Measurements from ENCODE around the gene CR2. TPM values are rescaled to one million over a fixed set of nuclear protein-coding genes. Genes with fewer than 3 reads are reported as not detected.
"Not testable (repeated sequence)": the region's sequence is repeated elsewhere in the genome, so short reads cannot be mapped to it uniquely, and the experiment has no call there.

Gene CR2
- total RNA-seq, 3 donors from 2014 or later, result 0.10 to 0.38 TPM; not detected in 1

- no peak for TF ChIP-seq CTCF (IDR thresholded peaks at IDR 0.05)
- Histone ChIP-seq H3K4me3 (no peak overlapping the region), H3K9me3 (no peaks in the 10 kb centered on the region), H3K4me1 (ENCODE audit: low read depth) (no peaks in the 10 kb centered on the region), H3K36me3 (ENCODE audit: low read depth) (no peaks in the 10 kb centered on the region)
- DNase-seq, result no peak
- intact Hi-C loops (cut with DNase I, micrococcal nuclease), result no loop called here
- no peak for ATAC-seq
Measured at GRCh38 chr1:207430602-207431001, 23.5 kb upstream of the CR2 start.

- H3K4me1 ChIP-seq (ENCODE audit: low read depth), result no peaks in the 10 kb centered on the region
- DNase-seq (no peak), ATAC-seq (no peak)
- H3K36me3 ChIP-seq (ENCODE audit: low read depth), result no peaks in the 10 kb centered on the region
- no peaks in the 10 kb centered on the region for H3K9me3 ChIP-seq
- H3K4me3 ChIP-seq, result no peak overlapping the region
- TF ChIP-seq CTCF (IDR thresholded peaks at IDR 0.05), result no peak
- intact Hi-C loops (cut with DNase I, micrococcal nuclease), result no loop called here
Measured at GRCh38 chr1:207431508-207431907, 22.6 kb upstream of the CR2 start.

- ATAC-seq (no peak), DNase-seq (no peak)
- TF ChIP-seq CTCF (IDR thresholded peaks at IDR 0.05), result no peak
- Histone ChIP-seq H3K36me3 (ENCODE audit: low read depth) (no peaks in the 10 kb centered on the region), H3K4me3 (no peak overlapping the region), H3K9me3 (no peaks in the 10 kb centered on the region), H3K4me1 (ENCODE audit: low read depth) (no peaks in the 10 kb centered on the region)
- intact Hi-C loops (cut with DNase I, micrococcal nuclease), result no loop called here
Measured at GRCh38 chr1:207433435-207433834, 20.7 kb upstream of the CR2 start.

GRCh38 chr1:207436746-207437145, 17.4 kb upstream of the CR2 start:
- H3K9me3 ChIP-seq; intact Hi-C loops (cut with DNase I, micrococcal nuclease); ATAC-seq; H3K4me3 ChIP-seq; H3K36me3 ChIP-seq (ENCODE audit: low read depth); H3K4me1 ChIP-seq (ENCODE audit: low read depth); DNase-seq: not testable (repeated sequence)

GRCh38 chr1:207440626-207441025, 13.5 kb upstream of the CR2 start:
- Histone ChIP-seq H3K9me3 (no peaks in the 10 kb centered on the region), H3K4me3 (no peak overlapping the region), H3K4me1 (ENCODE audit: low read depth) (no peaks in the 10 kb centered on the region), H3K36me3 (ENCODE audit: low read depth) (no peaks in the 10 kb centered on the region)
- intact Hi-C loops (cut with DNase I, micrococcal nuclease), result no loop called here
- ATAC-seq (no peak), DNase-seq (no peak)
- TF ChIP-seq CTCF (IDR thresholded peaks at IDR 0.05), result no peak

- TF ChIP-seq CTCF (IDR thresholded peaks at IDR 0.05), result no peak
- no peaks in the 10 kb centered on the region for H3K36me3 ChIP-seq (ENCODE audit: low read depth)
- DNase-seq, result no peak
- no peak overlapping the region for H3K4me3 ChIP-seq
- intact Hi-C loops (cut with DNase I, micrococcal nuclease), result no loop called here
- no peaks in the 10 kb centered on the region for H3K9me3 ChIP-seq
- no peaks in the 10 kb centered on the region for H3K4me1 ChIP-seq (ENCODE audit: low read depth)
- ATAC-seq, result no peak
Measured at GRCh38 chr1:207444514-207445217, 9.5 kb upstream of the CR2 start.

Measured in mucosa of descending colon (tissue), 3 donors.